CD4-positive, CD25-positive, alpha-beta regulatory T cell (primary cell): Measurements from ENCODE around the gene KMT2C. TPM values are rescaled to one million over a fixed set of nuclear protein-coding genes. Genes with fewer than 3 reads are reported as not detected.
"Not testable (repeated sequence)": the region's sequence is repeated elsewhere in the genome, so short reads cannot be mapped to it uniquely, and the experiment has no call there.

Experiments
- ATAC-seq, 2 donors: fragments of 150-1000 bp; cut with Tn5 transposase; one replicate each; pipeline ENCODE4 v1.10.0; 2021; ENCODE audit warnings: low read depth in 2 of 2, moderate number of reproducible peaks in 2 of 2, moderate library complexity in 1 of 2
- DNase-seq, 3 donors: peaks; one replicate each; pipeline versions ENCODE4 v3.0.0 to v3.0.0-alpha.2; 2012 to 2022; ENCODE audit warnings: mixed read lengths in 1 of 3
- H3K27ac ChIP-seq: one replicate; pipeline ENCODE4 v1.7.0; 2013; ENCODE audit warnings: mild to moderate bottlenecking, low read length; ENCODE audit not compliant: insufficient read depth, poor library complexity, severe bottlenecking
- H3K27me3 ChIP-seq: one replicate; pipeline ENCODE4 v1.7.0; 2013; ENCODE audit warnings: low read length; ENCODE audit not compliant: control insufficient read depth, insufficient read depth
- H3K36me3 ChIP-seq: one replicate; pipeline ENCODE4 v1.7.0; 2013; ENCODE audit warnings: mild to moderate bottlenecking, low read length, moderate library complexity; ENCODE audit not compliant: control insufficient read depth, insufficient read depth
- H3K4me1 ChIP-seq: 2 replicates; pipeline ENCODE4 v1.7.0; 2013; ENCODE audit warnings: mild to moderate bottlenecking, low read length; ENCODE audit not compliant: insufficient read depth, control insufficient read depth, poor library complexity, severe bottlenecking
- H3K4me3 ChIP-seq: one replicate; pipeline ENCODE4 v1.7.0; 2013; ENCODE audit warnings: low read depth, mild to moderate bottlenecking, low read length, moderate library complexity
- H3K9me3 ChIP-seq, 2 experiments: 1 replicate in 1 of 2; 2 replicates in 1 of 2; pipeline ENCODE4 v1.7.0; 2013; ENCODE audit warnings: low read length in 2 of 2, mild to moderate bottlenecking in 1 of 2, moderate library complexity in 1 of 2; ENCODE audit not compliant: control insufficient read depth in 2 of 2
- H3K27ac Mint-ChIP-seq, 3 donors: one replicate each; pipeline ENCODE4 v1.8.0; 2020 to 2022; ENCODE audit warnings: mild to moderate bottlenecking in 3 of 3, mixed read lengths in 3 of 3, moderate library complexity in 2 of 3
- H3K27me3 Mint-ChIP-seq: one replicate; pipeline ENCODE4 v1.8.0; 2022; ENCODE audit warnings: mild to moderate bottlenecking, mixed read lengths
- H3K36me3 Mint-ChIP-seq: one replicate; pipeline ENCODE4 v1.8.0; 2020; ENCODE audit warnings: mixed read lengths
- H3K4me1 Mint-ChIP-seq, 4 donors: one replicate each; pipeline ENCODE4 v1.8.0; 2020 to 2022; ENCODE audit warnings: mixed read lengths in 4 of 4, mild to moderate bottlenecking in 1 of 4
- H3K4me3 Mint-ChIP-seq, 4 donors: one replicate each; pipeline ENCODE4 v1.8.0; 2020 to 2022; ENCODE audit warnings: mild to moderate bottlenecking in 4 of 4, mixed read lengths in 4 of 4, moderate library complexity in 3 of 4
- H3K9me3 Mint-ChIP-seq, 7 donors: one replicate each; pipeline ENCODE4 v1.8.0; 2020 to 2022; ENCODE audit warnings: mixed read lengths in 7 of 7, mild to moderate bottlenecking in 3 of 7, moderate library complexity in 2 of 7
- polyA plus RNA-seq, 4 donors: library from polyadenylated mRNA; unstranded; fragments of 300-500 nt; fragmentation: Illumina TruSeq; gene quantifications; one replicate each; pipeline ENCODE4 v1.2.3, GENCODE V29; 2021
- total RNA-seq: library from RNA; stranded (reverse); gene quantifications from one replicate; pipeline ENCODE4 v1.2.3, GENCODE V29; 2022

The KMT2C gene
- total and polyA plus RNA-seq, 5 donors from 2014 or later: 8.6 to 160 (median 9.5) TPM

GRCh38 chr7:152219556-152219955 is 216.2 kb downstream of the KMT2C start:
- not testable (repeated sequence) for H3K27me3 Mint-ChIP-seq, H3K27ac Mint-ChIP-seq, H3K4me1 Mint-ChIP-seq, ATAC-seq, H3K9me3 Mint-ChIP-seq, H3K4me3 Mint-ChIP-seq, H3K4me1 ChIP-seq, H3K27me3 ChIP-seq, H3K27ac ChIP-seq, DNase-seq, H3K4me3 ChIP-seq, H3K9me3 ChIP-seq
- H3K36me3 ChIP-seq: peaks cover 28% of the 10 kb centered on the region
- peaks cover 28% of the 10 kb centered on the region for H3K36me3 Mint-ChIP-seq

GRCh38 chr7:152208766-152209165 is 227.0 kb downstream of the KMT2C start:
- peaks cover 11% of the 10 kb centered on the region for H3K36me3 ChIP-seq

GRCh38 chr7:152204417-152204816 is 231.4 kb downstream of the KMT2C start:
- H3K4me3 ChIP-seq, H3K27me3 Mint-ChIP-seq, ATAC-seq, DNase-seq, H3K27ac ChIP-seq, H3K4me1 ChIP-seq, H3K27ac Mint-ChIP-seq, H3K4me1 Mint-ChIP-seq, H3K9me3 Mint-ChIP-seq, H3K4me3 Mint-ChIP-seq, H3K27me3 ChIP-seq, H3K9me3 ChIP-seq: not testable (repeated sequence)
- H3K36me3 ChIP-seq: peaks cover 36% of the 10 kb centered on the region
- peaks cover 29% of the 10 kb centered on the region for H3K36me3 Mint-ChIP-seq

More at GRCh38 chr7:152208766-152209165, 227.0 kb downstream of the KMT2C start:
- H3K4me1 ChIP-seq, H3K9me3 Mint-ChIP-seq, H3K27me3 ChIP-seq, H3K27me3 Mint-ChIP-seq, ATAC-seq, H3K4me1 Mint-ChIP-seq, H3K4me3 ChIP-seq, H3K27ac ChIP-seq, H3K4me3 Mint-ChIP-seq, DNase-seq, H3K9me3 ChIP-seq: not testable (repeated sequence)
- H3K36me3 Mint-ChIP-seq: peaks cover 33% of the 10 kb centered on the region
- peak overlapping the region in 1 of 3 donors; percentile 9 for H3K27ac Mint-ChIP-seq

GRCh38 chr7:152203095-152203494 is 232.7 kb downstream of the KMT2C start:
- no peak overlapping the region for H3K27ac ChIP-seq
- peaks cover 0 to 7% (median 3%) of the 10 kb centered on the region in 4 donors for H3K4me1 Mint-ChIP-seq
- DNase-seq (no peak), ATAC-seq (no peak)
- no peaks in the 10 kb centered on the region for H3K9me3 Mint-ChIP-seq
- H3K27me3 Mint-ChIP-seq: no peaks in the 10 kb centered on the region
- H3K27ac Mint-ChIP-seq: no peak overlapping the region
- no peaks in the 10 kb centered on the region for H3K4me1 ChIP-seq
- no peak overlapping the region for H3K4me3 Mint-ChIP-seq
- H3K4me3 ChIP-seq: no peak overlapping the region
- peaks cover 37% of the 10 kb centered on the region for H3K36me3 Mint-ChIP-seq
- peaks cover 49% of the 10 kb centered on the region for H3K36me3 ChIP-seq
- H3K9me3 ChIP-seq: no peaks in the 10 kb centered on the region
- no peaks in the 10 kb centered on the region for H3K27me3 ChIP-seq

GRCh38 chr7:152202056-152202455 is 233.7 kb downstream of the KMT2C start:
- Mint-ChIP-seq H3K4me1 (peaks cover 0 to 12% (median 3%) of the 10 kb centered on the region in 4 donors), H3K36me3 (peaks cover 38% of the 10 kb centered on the region), H3K4me3 (no peak overlapping the region), H3K9me3 (no peaks in the 10 kb centered on the region), H3K27me3 (no peaks in the 10 kb centered on the region), H3K27ac (no peak overlapping the region)
- H3K4me3 ChIP-seq: no peak overlapping the region
- DNase-seq (no peak), ATAC-seq (no peak)
- H3K9me3 ChIP-seq: no peaks in the 10 kb centered on the region
- H3K36me3 ChIP-seq: peaks cover 51% of the 10 kb centered on the region
- no peak overlapping the region for H3K27ac ChIP-seq
- H3K4me1 ChIP-seq: no peaks in the 10 kb centered on the region
- H3K27me3 ChIP-seq: no peaks in the 10 kb centered on the region

- no peak overlapping the region for H3K27ac Mint-ChIP-seq
- Histone ChIP-seq H3K4me1 (no peaks in the 10 kb centered on the region), H3K27ac (no peak overlapping the region), H3K36me3 (peaks cover 62% of the 10 kb centered on the region), H3K9me3 (no peaks in the 10 kb centered on the region), H3K27me3 (no peaks in the 10 kb centered on the region), H3K4me3 (no peak overlapping the region)
- H3K27me3 Mint-ChIP-seq: no peaks in the 10 kb centered on the region
- H3K9me3 Mint-ChIP-seq: no peaks in the 10 kb centered on the region
- H3K36me3 Mint-ChIP-seq: peaks cover 39% of the 10 kb centered on the region
- DNase-seq (no peak), ATAC-seq (no peak)
- H3K4me1 Mint-ChIP-seq: peaks cover 0 to 15% (median 3%) of the 10 kb centered on the region in 4 donors
- H3K4me3 Mint-ChIP-seq: no peak overlapping the region
Observed at GRCh38 chr7:152200395-152200794, 235.4 kb downstream of the KMT2C start.

- peak overlapping the region in 2 of 3 donors; percentile 3 to 53 for H3K27ac Mint-ChIP-seq
- H3K36me3 Mint-ChIP-seq: peaks cover 47% of the 10 kb centered on the region
- H3K36me3 ChIP-seq: peaks cover 79% of the 10 kb centered on the region
Observed at GRCh38 chr7:152196391-152196790, 239.4 kb downstream of the KMT2C start.

GRCh38 chr7:152193880-152194279 is 241.9 kb downstream of the KMT2C start:
- Mint-ChIP-seq H3K36me3 (peaks cover 55% of the 10 kb centered on the region), H3K27ac (peak overlapping the region in 2 of 3 donors; percentile 5 to 39), H3K4me3 (no peak overlapping the region), H3K9me3 (no peaks in the 10 kb centered on the region), H3K27me3 (no peaks in the 10 kb centered on the region), H3K4me1 (peaks cover 0 to 15% (median 7%) of the 10 kb centered on the region in 4 donors)
- no peak for DNase-seq
- no peaks in the 10 kb centered on the region for H3K9me3 ChIP-seq
- H3K36me3 ChIP-seq: peaks cover 83% of the 10 kb centered on the region
- no peaks in the 10 kb centered on the region for H3K27me3 ChIP-seq
- no peak overlapping the region for H3K27ac ChIP-seq
- H3K4me1 ChIP-seq: no peaks in the 10 kb centered on the region
- no peak overlapping the region for H3K4me3 ChIP-seq
- no peak for ATAC-seq

More at GRCh38 chr7:152196391-152196790, 239.4 kb downstream of the KMT2C start:
- Mint-ChIP-seq H3K9me3 (no peaks in the 10 kb centered on the region), H3K4me3 (no peak overlapping the region), H3K4me1 (peaks cover 0 to 9% (median 2%) of the 10 kb centered on the region in 4 donors), H3K27me3 (no peaks in the 10 kb centered on the region)
- Histone ChIP-seq H3K9me3 (no peaks in the 10 kb centered on the region), H3K27me3 (no peaks in the 10 kb centered on the region), H3K4me3 (no peak overlapping the region), H3K27ac (no peak overlapping the region), H3K4me1 (no peaks in the 10 kb centered on the region)
- no peak for DNase-seq
- no peak for ATAC-seq
